ENCODE data around the gene FAM209A.
"Not testable (repeated sequence)": the region's sequence is repeated elsewhere in the genome, so short reads cannot be mapped to it uniquely, and the experiment has no call there.

Gene FAM209A

DNA sequence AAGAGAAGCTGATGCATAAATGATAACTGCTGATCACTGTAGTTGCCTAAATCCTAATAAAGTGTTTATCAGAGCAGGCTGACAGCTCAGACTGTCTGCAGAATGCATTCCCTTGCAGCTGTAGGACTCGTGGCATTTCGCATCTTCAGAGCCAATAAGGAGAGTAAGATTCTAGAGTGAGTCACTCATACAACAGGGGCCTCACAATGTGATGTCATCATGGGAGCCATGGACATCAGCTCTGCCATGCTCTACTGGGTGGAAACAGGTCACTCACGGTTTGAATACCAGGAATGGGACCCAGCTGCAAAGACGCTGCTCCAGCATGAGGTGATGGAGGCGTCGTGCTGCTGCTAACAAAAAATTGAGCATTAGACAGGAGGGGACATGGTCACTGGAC, 15.9 kb downstream of the FAM209A start:
- no peak for DNase-seq (ENCODE audit: low read depth)

DNA sequence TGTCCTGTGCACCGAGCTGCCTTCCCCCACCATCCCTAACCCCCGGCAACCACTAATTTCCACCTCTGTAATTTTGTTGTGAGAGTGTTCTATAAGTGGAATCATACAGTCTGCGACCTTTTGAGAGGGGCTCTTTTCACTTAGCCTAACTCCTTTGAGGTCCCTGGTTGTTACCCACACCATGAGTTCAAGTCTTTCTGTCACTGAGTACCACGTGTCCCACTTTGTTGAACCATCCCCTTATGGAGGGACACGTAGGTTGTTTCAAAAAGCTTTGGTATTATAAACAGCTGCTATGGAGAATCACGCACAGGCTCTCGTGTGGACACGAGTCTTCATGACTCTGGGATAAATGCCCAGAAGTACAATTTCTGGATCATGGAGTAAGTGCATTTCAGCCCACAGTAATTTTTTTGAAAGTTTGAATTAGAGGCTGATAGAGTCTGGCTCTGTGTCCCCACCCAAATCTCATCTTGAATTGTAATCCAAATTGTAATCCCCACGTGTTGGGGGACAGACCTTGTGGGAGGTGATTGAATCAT, 18.0 kb downstream of the FAM209A start:
- DNase-seq (ENCODE audit: low read depth) = no peak

DNA sequence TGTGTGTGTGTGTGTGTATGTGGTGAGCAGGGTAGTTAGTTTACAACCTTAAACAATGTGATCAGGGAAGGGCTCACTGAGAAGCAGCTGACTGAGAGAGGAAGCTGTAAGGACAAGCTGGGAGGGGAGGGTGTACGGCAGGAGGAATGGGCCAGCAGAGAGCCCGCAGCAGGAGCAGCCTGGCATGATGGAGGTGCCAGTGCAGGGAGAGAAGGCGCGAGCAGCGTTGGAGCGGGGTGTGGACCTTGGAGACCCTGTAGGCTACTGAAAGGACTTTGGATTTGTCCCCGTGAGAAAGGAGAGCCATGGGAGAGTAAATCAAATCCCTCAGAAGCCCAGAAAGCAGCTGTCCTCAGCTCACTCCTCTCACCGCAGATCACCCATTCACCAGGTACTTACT, 27.0 kb downstream of the FAM209A start:
- no peak for DNase-seq (ENCODE audit: low read depth)

DNA sequence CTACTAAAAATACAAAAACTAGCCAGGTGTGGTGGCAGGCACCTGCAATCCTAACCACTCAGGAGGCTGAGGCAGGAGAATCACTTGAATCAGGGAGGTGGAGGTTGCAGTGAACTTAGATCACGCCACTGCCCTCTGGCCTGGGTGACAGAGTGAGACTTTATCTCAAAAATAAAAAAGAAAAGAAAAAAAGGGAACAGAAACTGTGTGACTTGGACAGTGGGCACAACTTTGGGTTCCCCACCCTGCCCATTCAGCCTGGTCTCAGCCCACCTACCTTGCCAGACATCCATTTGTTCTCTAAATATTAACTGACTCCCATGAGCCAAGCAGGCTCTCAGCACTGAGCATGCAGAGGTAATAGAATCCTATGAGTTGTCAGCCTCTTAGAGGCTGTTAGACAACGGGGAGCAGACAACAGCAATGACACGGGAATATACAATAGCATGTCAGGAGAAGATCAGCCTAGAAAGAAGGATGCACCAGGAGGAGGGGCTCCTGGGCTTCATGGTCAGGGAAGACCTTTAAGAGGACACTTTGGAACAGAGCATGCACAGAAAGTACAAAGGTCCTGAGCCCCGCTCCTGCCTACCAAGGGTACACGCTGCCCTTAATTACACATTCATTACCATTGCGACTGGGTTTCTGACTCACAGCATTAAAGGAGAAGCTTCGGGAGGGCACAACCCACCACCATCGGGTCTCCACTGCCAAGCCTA, 28.5 kb downstream of the FAM209A start:
- DNase-seq (ENCODE audit: low read depth) = no peak

DNA sequence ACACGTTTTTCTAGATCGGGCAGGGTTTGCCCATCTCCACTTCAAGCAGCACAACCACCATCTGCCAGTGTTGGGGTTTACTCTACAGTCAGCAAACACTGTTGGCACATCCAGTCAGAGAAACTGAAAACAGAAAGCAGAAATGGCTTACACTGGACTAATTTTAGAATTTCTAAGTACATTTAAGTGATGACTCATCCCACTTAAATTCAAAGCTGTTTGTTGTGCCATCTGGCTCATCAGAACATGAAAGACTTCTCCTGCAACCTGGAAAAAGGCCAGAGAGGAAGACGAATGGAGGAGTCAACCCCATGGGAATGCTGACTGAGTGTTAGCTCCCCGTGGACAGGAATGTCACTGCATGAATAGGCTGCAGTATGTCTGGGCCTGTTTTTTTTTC, 30.3 kb downstream of the FAM209A start:
- peak; percentile 95 for DNase-seq (ENCODE audit: low read depth)

DNA sequence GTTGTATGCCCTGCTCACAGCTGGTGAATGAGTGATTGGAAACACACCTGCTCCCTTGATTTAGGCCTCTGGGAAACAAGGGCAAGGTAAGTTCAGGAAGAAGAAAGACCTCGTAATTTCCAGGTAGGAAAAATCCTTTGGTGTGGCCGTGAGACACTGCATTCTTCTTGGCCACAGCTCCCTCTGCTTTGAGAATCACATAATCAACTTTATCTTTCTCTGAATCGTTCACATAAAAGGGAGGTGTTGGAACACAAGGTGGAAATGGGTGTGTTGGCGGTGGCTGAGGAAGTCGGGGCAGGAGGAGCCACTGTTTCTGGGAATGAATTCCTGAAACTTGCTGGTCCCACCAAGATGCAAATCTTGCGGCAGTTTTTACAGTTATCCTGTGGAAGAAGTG, 34.4 kb downstream of the FAM209A start:
- DNase-seq (ENCODE audit: low read depth) = no peak

DNA sequence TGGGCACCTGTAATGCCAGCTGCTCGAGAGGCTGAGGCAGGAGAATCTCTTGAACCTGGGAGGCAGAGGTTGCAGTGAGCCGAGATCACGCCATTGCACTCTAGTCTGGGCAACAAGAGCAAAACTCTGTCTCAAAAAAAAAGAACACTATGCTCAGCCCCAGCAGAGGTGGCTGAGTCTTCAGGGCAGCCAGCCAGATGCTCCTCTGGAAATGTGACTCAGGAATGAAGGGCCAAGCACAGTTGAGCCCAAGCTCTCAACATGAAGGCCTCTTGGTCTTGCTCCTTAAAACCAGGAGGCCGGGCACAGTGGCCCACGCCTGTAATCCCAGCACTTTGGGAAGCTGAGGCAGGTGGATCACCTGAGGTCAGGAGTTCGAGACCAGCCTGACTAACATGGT, 40.0 kb downstream of the FAM209A start:
- not testable (repeated sequence) for DNase-seq (ENCODE audit: low read depth)

DNA sequence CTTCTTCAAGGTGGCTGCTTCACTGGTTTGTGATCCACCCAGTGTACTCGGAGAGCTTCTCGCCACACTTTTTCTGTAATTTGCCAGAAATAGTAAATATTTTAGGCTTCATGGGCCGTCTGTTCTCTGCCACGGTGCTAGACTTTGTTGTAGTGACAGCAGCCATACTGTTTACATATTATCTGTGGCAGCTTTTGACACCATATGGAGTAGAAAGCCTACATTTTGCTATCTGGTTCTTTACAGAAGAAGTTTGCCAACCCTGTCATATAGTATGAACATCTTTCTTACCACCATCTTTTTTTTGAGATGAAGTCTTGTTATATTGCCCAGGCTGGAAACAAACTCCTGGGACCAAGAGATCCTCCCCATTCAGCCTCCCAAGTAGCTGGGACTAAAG, 41.0 kb downstream of the FAM209A start:
- DNase-seq (ENCODE audit: low read depth) = no peak

DNA sequence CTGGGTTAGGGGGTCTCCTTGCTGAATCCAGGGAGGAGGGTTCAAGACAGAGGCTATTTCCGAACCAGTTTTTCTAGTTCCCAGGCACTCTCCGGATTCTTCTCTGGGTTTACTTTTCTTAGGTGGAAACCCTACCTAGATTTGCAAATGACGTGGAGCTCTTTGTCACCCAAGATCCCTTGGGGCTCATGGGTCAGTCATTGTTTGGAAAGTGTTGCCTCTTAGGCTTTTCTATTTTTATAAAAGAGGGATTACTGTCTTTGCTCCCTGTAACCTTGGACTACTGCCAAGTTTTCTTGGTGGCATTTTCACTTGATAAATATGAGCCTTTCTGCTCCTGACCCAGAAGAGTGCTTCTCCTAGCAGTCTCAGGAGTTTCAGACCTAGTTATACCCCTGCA, 42.1 kb downstream of the FAM209A start:
- DNase-seq (ENCODE audit: low read depth) = no peak

DNA sequence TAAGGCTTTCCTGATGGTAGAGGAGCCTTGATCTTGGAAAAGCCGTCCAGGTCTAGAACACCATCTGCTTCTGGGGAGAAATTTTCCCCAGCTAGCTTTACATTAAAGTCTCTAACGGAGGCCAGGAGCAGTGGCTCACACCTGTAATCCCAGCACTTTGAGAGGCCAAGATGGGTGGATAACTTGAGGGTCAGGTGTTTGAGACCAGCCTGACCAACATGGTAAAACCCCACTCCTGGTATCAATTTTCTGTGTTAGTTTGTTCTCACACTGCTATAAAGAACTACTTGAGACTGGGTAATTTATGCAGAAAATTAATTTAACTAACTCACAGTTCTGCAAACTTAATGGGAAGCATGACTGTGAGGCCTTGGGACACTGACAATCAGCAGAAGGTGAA, 46.3 kb downstream of the FAM209A start:
- DNase-seq (ENCODE audit: low read depth) = no peak

DNA sequence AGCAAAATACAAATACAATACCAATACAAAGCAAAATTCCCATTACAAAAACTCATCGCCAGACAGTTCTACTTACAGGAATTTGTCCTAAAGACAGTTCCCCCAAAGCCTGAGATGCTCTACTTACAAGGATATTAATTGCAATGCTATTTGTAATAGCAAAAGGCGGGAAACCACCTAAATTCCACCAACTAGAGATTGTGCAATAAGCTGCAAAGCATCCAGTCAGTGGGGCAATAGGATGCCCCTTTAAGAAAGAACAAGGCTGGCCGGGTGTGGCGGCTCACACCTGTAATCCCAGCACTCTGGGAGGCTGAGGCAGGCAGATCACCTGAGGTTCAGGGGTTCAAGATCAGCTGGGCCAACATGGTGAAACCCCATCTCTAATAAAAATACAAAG, 47.6 kb downstream of the FAM209A start:
- DNase-seq (ENCODE audit: low read depth) = no peak

DNA sequence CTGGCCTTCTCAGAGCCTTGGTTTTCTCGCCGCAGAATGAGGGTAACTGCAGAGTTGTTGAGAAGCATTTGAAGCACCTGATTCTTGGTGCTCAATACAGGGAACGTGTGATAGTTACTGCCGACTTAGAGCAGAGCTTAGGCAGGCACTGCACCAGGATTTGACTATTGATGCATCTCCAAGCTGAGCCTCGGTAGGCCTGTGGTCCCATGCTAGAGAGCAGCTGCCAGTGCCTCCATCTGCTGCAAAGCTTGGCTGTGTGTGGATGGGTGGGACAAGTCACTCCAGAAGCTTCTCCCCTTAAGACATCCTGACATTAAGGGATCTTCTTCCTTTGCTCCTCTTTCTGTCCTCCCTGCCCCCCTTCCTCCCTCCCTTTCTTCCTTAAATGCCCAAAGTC, 49.4 kb downstream of the FAM209A start:
- no peak for DNase-seq (ENCODE audit: low read depth)

DNA sequence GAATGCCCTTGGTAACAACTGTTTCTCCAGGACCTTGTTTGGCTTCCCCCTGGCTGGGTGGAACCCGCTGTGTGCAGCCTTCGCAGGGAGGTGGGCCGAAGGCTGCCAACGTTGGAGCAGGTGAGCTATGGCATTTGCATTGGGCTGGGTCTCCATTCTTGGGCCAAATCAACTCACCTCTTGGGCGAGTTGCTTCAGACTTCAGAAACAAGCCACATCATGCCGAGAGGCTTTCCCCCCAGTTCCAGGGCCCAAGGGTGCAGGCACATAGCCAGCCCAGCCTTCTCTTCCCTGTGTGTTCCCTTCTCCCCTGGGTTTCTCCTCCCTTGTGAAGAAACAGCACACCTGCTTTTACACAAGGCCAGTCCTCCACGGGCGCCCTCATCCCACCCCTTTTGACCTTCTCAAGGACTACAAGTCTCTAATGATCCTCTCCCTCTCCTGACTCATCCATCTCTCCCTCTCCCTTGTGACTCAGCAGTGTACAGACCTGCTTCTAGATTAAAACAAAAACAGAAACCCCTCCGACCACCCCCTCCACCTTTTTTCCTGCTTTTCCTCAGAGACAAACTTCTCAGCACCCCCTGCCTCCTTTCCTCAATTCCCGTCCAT, 50.1 kb downstream of the FAM209A start:
- no peak for DNase-seq (ENCODE audit: low read depth)

DNA sequence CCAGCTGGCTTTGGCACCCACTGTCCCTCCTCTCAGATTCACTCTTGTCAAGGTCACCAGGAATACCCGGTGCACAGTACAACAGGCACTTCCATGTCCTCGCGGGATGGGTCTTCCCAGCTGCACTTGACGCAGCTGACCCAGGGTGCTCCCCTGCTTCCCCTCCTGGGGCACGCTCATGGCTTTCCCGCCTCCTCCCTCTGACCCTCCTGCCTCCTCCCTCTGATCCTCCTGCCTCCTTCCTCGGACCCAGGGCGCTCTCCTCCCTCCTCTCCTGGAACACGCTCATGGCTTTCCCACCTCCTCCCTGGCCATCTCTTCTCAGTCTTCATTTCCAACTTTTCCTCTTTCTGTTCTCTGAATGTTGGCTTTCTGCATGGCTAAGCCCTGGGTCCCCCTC, 50.6 kb downstream of the FAM209A start:
- DNase-seq (ENCODE audit: low read depth) = no peak
